Left lung (tissue), 10 donors: ENCODE measurements around the gene ERFL. TPM values are rescaled to one million over a fixed set of nuclear protein-coding genes. Genes with fewer than 3 reads are reported as not detected.

ENCODE experiments used
- ATAC-seq: fragments of 200-7000 bp; cut with Tn5 transposase; one replicate; pipeline ENCODE4 v1.9.1; 2020; ENCODE audit warnings: moderate library complexity
- DNase-seq, 4 donors: peaks; one replicate each; pipeline ENCODE4 v3.0.0-alpha.2; 2013 to 2020
- H3K27ac ChIP-seq, 2 donors: fragments of 200-600 bp; sonication (generic) in 1 of 2; one replicate each; pipeline versions ENCODE4 v1.5.0 to v1.8.0; 2020 to 2021
- H3K27me3 ChIP-seq, 2 donors: fragments of 200-600 bp; sonication (generic) in 1 of 2; one replicate each; pipeline versions ENCODE4 v1.5.0 to v1.8.0; 2020 to 2021
- H3K36me3 ChIP-seq, 2 donors: fragments of 200-600 bp; sonication (generic) in 1 of 2; one replicate each; pipeline versions ENCODE4 v1.5.0 to v1.8.0; 2020 to 2021
- H3K4me1 ChIP-seq, 2 donors: fragments of 200-600 bp; one replicate each; pipeline ENCODE4 v1.8.0; 2021
- H3K4me3 ChIP-seq, 2 donors: fragments of 200-600 bp; sonication (generic) in 1 of 2; one replicate each; pipeline versions ENCODE4 v1.5.0 to v1.8.0; 2020 to 2021; ENCODE audit warnings: mild to moderate bottlenecking in 1 of 2
- H3K9me3 ChIP-seq, 2 donors: fragments of 200-600 bp; sonication (generic) in 1 of 2; one replicate each; pipeline versions ENCODE4 v1.5.0 to v1.8.0; 2020 to 2021
- CTCF ChIP-seq, 2 donors: fragments of 200-600 bp; sonication (generic) in 1 of 2; IDR thresholded peaks; one replicate each; pipeline versions ENCODE4 v1.5.0 to v1.8.0; 2021; ENCODE audit warnings: antibody characterized with exemption in 2 of 2
- intact Hi-C, 2 donors: fragments of 100-400 bp; cut with DNase I; formaldehyde crosslinking; loops; one replicate each; pipeline versions ENCODE4 v1.11.2 to v1.14.2; 2022
- polyA plus RNA-seq, 6 donors: library from polyadenylated mRNA; unstranded; fragments of 120-200 nt; gene quantifications; one replicate each; pipeline ENCODE4 v1.2.1, GENCODE V29; 2013; ENCODE audit not compliant: insufficient read length in 6 of 6
- total RNA-seq, 2 donors: library from RNA; stranded (reverse); fragmentation: NEBNext Ultra II Directional; extraction: Animal tissue kit (Norgen Biotek cat#: 25700); gene quantifications; one replicate each; pipeline ENCODE4 v1.2.1, GENCODE V29; 2021
- donor health status: DM: no; HTN: yes; CAD: no.
- donor health status: DM: no; HTN: no; CAD: no.

Gene ERFL
- total and polyA plus RNA-seq, 8 donors: 0.08 to 0.38 (median 0.26) TPM; not detected in 2

DNA sequence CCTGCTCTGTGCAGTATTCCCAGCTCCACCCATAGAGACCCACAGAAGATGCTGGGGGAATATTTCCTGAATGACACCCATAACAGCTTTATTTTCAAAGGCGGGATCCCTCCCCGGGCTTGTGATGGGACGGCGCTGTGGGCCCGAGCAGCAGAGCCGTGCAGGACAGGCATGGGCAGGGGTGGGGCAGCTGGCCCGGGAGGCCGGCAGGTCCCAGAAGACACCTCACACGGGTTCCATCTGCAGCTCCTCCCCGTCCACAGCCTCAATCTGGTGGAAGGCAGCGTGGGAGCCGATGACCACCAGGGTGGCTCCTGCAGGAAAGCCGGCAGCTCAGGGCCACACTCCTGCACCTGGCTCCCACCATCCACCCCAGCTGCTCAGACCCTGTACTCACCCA is 28.4 kb upstream of the ERFL start:
- ATAC-seq: no peak

DNA sequence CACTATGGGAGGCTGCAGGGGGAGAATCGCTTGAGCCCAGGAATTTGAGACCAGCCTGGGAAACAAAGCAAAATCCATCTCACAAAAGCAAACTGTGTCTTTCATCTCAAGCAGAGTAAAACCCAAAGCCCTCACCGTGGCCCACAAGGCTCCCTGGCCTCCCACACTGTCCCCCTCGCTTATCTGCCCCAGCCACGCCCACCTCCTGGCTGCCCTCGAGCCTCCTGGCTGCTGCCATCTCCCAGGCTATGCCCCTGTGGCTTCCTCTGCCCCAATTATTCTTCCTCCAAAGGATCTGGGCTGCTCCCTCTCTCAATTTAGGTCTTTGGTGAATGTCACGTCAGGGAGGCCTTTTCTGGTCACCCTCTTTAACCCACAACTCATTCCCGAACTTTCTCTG is 27.3 kb upstream of the ERFL start:
- intact Hi-C loops: no loop called here
- Histone ChIP-seq H3K27me3 (no peaks in the 10 kb centered on the region), H3K9me3 (no peaks in the 10 kb centered on the region), H3K36me3 (peaks cover 0 to 19% of the 10 kb centered on the region in 2 donors), H3K4me1 (peaks cover 12 to 20% of the 10 kb centered on the region in 2 donors), H3K27ac (no peak overlapping the region), H3K4me3 (no peak overlapping the region)
- no peak for TF ChIP-seq CTCF (IDR thresholded peaks at IDR 0.05)
- no peak for DNase-seq
- no peak for ATAC-seq

More for the DNA sequence above, 28.4 kb upstream of the ERFL start:
- H3K9me3 ChIP-seq: no peaks in the 10 kb centered on the region
- H3K27me3 ChIP-seq: no peaks in the 10 kb centered on the region
- H3K4me3 ChIP-seq: no peak overlapping the region
- no peak for DNase-seq
- intact Hi-C loops: no loop called here
- TF ChIP-seq CTCF (IDR thresholded peaks at IDR 0.05): no peak
- peaks cover 12 to 20% of the 10 kb centered on the region in 2 donors for H3K4me1 ChIP-seq
- no peak overlapping the region for H3K27ac ChIP-seq
- peaks cover 0 to 19% of the 10 kb centered on the region in 2 donors for H3K36me3 ChIP-seq

GRCh38 chr19:41951686-41952172 is 23.5 kb upstream of the ERFL start:
- Histone ChIP-seq H3K4me1 (no peaks in the 10 kb centered on the region), H3K4me3 (no peak overlapping the region), H3K27me3 (no peaks in the 10 kb centered on the region), H3K27ac (no peak overlapping the region), H3K36me3 (peaks cover 0 to 13% of the 10 kb centered on the region in 2 donors), H3K9me3 (no peaks in the 10 kb centered on the region)
- ATAC-seq: peak; percentile 90
- intact Hi-C loops: no loop called here
- peak in 3 of 4 donors; percentile 73 to 91 (median 81) for DNase-seq
- TF ChIP-seq CTCF (IDR thresholded peaks at IDR 0.05): peak; percentile 97 to 99

DNA sequence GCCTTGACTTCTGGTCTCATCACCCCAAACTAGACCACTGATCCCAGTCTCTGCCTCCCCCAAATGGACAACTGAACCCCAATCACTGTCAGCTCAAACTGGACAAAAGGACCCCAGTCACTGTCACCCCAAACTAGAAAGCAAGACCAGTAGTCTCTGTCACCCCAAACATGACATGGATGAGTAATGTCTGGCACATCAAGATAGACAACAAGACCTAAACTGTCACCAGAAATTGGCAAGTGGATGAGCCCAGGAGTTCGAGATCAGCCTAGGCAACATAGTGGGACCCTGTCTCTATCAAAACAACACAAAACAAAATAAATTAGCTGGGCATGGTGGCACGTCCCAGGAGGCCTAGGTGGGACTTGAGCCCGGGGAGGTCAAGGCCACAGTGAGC is 18.8 kb upstream of the ERFL start:
- H3K9me3 ChIP-seq: no peaks in the 10 kb centered on the region
- peaks cover 0 to under 1% of the 10 kb centered on the region in 2 donors for H3K27me3 ChIP-seq
- no peaks in the 10 kb centered on the region for H3K4me1 ChIP-seq
- TF ChIP-seq CTCF (IDR thresholded peaks at IDR 0.05): no peak
- H3K27ac ChIP-seq: no peak overlapping the region
- DNase-seq: no peak
- ATAC-seq: no peak
- no peak overlapping the region for H3K4me3 ChIP-seq
- intact Hi-C loops: no loop called here
- H3K36me3 ChIP-seq: no peaks in the 10 kb centered on the region

- peaks cover 4 to 19% of the 10 kb centered on the region in 2 donors for H3K27me3 ChIP-seq
- H3K9me3 ChIP-seq: no peaks in the 10 kb centered on the region
- no peaks in the 10 kb centered on the region for H3K36me3 ChIP-seq
- no peak for TF ChIP-seq CTCF (IDR thresholded peaks at IDR 0.05)
- no peak for DNase-seq
- peaks cover 0 to 9% of the 10 kb centered on the region in 2 donors for H3K4me1 ChIP-seq
- intact Hi-C loops: no loop called here
- H3K27ac ChIP-seq: no peak overlapping the region
- ATAC-seq: peak; percentile 14
- no peak overlapping the region for H3K4me3 ChIP-seq
Measured at GRCh38 chr19:41945135-41945766, 17.0 kb upstream of the ERFL start.
